Cardiac septum (tissue), 1 donor: ENCODE results near the gene ZNF710. TPM values are rescaled to one million over a fixed set of nuclear protein-coding genes. Genes with fewer than 3 reads are reported as not detected.
A peak's percentile ranks its signal among the peaks of the same experiment; 100 is the strongest.
"Not testable (repeated sequence)": the region's sequence is repeated elsewhere in the genome, so short reads cannot be mapped to it uniquely, and the experiment has no call there.

Source experiments
- DNase-seq: peaks from one replicate; pipeline ENCODE4 v3.0.0-alpha.2; 2020; ENCODE audit warnings: low spot score
- intact Hi-C: fragments of 100-400 bp; cut with DNase I; formaldehyde crosslinking; loops from one replicate; pipeline ENCODE4 v1.14.0; 2022
- long read RNA-seq: library from polyadenylated mRNA; unstranded; transcript quantifications from one replicate; pipeline ENCODE4 v2.0.0, GENCODE V29; 2021
- total RNA-seq: library from RNA; stranded (reverse); fragmentation: NEBNext Ultra II Directional; extraction: Animal tissue kit (Norgen Biotek cat#: 25700); gene quantifications from one replicate; pipeline ENCODE4 v1.2.1, GENCODE V29; 2021
- donor health status: DM: no; HTN: no; CAD: no.

The ZNF710 gene, protein sequence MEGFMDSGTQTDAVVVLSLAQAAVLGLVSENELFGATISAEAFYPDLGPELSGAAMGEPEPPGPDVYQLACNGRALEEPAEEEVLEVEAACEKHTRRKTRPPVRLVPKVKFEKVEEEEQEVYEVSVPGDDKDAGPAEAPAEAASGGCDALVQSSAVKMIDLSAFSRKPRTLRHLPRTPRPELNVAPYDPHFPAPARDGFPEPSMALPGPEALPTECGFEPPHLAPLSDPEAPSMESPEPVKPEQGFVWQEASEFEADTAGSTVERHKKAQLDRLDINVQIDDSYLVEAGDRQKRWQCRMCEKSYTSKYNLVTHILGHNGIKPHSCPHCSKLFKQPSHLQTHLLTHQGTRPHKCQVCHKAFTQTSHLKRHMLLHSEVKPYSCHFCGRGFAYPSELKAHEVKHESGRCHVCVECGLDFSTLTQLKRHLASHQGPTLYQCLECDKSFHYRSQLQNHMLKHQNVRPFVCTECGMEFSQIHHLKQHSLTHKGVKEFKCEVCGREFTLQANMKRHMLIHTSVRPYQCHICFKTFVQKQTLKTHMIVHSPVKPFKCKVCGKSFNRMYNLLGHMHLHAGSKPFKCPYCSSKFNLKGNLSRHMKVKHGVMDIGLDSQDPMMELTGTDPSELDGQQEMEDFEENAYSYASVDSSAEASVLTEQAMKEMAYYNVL
- total RNA-seq = 3.9 TPM
- long read RNA-seq, partial matches to known transcripts = 4 of 6 reads
- long read RNA-seq, other reads (novel, unspliced or antisense) = 2 of 6 reads

- intact Hi-C loops = no loop called here
- DNase-seq = no peak
Measured at GRCh38 chr15:90001062-90001682, at the start of gene ZNF710. ZNF710 (plus strand) TSS chr15:90001324; CDS start chr15:90067138, 65,814 bp downstream.

DNA sequence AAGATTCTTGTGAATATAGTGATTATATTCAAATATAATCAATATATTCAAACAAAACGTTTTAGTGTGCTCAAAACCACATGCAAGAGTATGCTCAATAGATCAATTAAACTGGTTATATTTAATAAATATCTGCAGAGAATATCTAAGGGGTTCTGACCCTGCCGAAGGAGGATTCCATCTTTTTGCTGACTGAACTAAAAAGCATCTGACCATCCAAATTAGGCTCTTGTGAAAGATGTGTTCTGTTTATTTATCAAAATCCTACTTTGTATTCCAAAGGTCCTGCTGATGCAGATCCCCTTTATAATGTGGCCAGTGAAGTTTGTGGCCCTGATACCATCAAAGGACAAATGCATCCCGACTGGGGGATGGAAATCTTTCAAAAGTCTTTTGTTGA lies 46.6 kb upstream of the ZNF710 start:
- intact Hi-C loops = no loop called here

GRCh38 chr15:89955449-89955998 lies 45.6 kb upstream of the ZNF710 start:
- intact Hi-C loops = not testable (repeated sequence)

More for the DNA sequence above, 46.6 kb upstream of the ZNF710 start:
- no peak for DNase-seq

GRCh38 chr15:89958107-89958805 lies 42.9 kb upstream of the ZNF710 start:
- intact Hi-C loops = no loop called here
- no peak for DNase-seq

More at GRCh38 chr15:89955449-89955998, 45.6 kb upstream of the ZNF710 start:
- not testable (repeated sequence) for DNase-seq

DNA sequence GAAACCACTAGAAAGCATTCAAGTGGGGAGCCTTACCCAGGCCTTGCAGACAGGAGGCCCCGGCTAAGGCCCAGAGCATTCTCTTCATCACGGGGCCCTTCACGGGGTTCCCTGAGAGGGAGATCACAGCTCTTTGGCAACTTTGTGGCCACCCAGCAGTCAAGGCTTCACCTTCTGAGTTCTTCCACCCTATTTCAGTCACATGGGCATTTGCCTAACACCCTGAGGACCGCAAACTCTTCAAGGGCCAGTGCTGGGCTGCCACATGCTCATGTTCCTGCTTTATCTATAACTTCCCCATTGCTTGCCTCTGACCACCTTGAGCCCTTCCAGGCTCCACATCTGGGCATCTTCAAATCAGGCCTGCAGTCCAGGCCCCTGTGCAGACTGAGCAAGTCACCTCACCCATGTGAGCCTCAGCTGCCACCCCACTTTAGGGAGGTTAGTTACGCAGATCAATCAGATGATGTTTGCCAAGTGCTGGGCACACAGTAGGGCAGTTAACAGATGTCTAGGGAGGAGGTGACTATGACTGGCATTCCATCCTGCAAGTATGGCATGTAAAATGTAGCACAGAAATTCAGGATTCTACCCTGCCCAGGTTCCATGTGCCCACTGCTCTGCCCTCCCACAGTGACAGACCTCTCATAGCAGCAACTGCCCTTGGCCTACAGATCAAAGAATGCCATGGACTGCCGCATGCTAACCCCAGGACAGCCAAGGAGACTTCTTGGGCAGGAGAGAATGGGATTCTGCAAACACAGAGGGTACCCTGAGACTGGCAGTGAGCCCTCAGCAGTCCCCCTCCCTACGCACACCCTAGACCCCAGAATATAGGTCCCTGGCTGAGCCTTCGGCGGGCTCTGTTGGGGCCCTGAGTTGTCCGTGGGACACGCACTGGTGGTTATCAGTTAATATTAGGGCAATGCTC lies 37.6 kb upstream of the ZNF710 start:
- peak; percentile 83 for DNase-seq
- intact Hi-C loops = no loop called here

GRCh38 chr15:89964232-89964954 lies 36.7 kb upstream of the ZNF710 start:
- no peak for DNase-seq
- intact Hi-C loops = no loop called here

- no peak for DNase-seq
- intact Hi-C loops = no loop called here
Measured at GRCh38 chr15:89967881-89968280, 33.2 kb upstream of the ZNF710 start.

GRCh38 chr15:89971592-89971997 lies 29.5 kb upstream of the ZNF710 start:
- no peak for DNase-seq
- intact Hi-C loops = no loop called here

DNA sequence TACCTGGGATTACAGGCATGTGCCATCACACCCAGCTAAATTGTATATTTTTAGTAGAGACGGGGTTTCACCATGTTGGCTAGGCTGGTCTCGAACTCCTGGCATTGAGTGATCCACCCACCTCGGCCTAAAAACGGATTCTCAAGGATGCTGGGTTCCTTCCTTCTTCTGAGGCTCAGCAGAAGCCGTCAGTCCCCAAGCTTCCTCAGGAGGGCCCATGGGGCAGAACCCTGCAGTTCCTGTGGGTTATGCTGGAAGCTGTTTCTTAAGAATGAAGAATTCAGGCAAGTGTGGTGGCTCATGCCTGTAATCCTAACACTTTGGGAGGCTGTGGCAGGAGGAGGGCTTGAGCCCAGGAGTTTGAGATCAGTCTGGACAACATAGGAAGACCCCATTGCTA lies 29.0 kb upstream of the ZNF710 start:
- no peak for DNase-seq
- intact Hi-C loops = no loop called here

GRCh38 chr15:89975482-89976245 lies 25.5 kb upstream of the ZNF710 start:
- intact Hi-C loops = no loop called here
- no peak for DNase-seq

DNA sequence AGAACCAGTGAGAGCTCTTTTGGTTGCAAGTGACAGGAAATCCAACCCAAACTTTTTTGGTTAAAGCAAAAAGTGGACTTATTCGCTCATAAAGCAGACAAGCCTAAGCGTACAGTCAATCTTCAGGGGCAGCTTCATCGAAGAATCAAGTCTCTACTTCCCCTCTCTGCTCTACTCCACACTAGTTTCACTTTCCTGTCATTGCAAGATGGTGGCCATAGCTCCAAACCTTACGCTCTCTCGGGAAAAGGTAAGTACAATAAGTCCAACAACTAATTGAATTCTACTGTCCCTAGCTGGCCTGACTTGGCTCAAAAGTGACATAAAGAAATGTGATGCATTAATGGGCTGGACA lies 24.9 kb upstream of the ZNF710 start:
- intact Hi-C loops = no loop called here
- no peak for DNase-seq

- DNase-seq, intact Hi-C loops: not testable (repeated sequence)
Measured at GRCh38 chr15:89977836-89978235, 23.3 kb upstream of the ZNF710 start.

- DNase-seq = no peak
- intact Hi-C loops = no loop called here
Measured at GRCh38 chr15:89978914-89979313, 22.2 kb upstream of the ZNF710 start.

DNA sequence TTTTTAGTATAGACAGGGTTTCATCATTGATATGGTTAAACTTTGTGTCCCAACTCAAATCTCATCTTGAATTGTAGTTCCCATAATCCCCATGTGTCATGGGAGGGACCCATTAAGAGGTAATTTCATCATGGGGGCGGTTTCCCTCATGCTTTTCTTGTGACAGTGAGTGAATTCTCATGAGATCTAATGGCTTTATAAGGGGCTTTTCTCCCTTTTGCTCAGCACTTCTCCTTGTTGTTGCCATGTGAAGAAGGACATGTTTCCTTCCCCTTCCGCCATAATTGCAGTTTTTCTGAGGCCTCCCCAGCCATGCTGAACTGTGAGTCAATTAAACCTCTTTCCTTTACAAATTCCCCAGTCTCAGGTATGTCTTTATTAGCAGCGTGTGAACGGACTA lies 20.2 kb upstream of the ZNF710 start:
- intact Hi-C loops = no loop called here

GRCh38 chr15:89982315-89983055 lies 18.6 kb upstream of the ZNF710 start:
- no peak for DNase-seq
- intact Hi-C loops = no loop called here

More for the DNA sequence above, 20.2 kb upstream of the ZNF710 start:
- DNase-seq = no peak

GRCh38 chr15:89984001-89984400 lies 17.1 kb upstream of the ZNF710 start:
- intact Hi-C loops = no loop called here
- no peak for DNase-seq
